Measurements from ENCODE around the gene EMSY.

DNA sequence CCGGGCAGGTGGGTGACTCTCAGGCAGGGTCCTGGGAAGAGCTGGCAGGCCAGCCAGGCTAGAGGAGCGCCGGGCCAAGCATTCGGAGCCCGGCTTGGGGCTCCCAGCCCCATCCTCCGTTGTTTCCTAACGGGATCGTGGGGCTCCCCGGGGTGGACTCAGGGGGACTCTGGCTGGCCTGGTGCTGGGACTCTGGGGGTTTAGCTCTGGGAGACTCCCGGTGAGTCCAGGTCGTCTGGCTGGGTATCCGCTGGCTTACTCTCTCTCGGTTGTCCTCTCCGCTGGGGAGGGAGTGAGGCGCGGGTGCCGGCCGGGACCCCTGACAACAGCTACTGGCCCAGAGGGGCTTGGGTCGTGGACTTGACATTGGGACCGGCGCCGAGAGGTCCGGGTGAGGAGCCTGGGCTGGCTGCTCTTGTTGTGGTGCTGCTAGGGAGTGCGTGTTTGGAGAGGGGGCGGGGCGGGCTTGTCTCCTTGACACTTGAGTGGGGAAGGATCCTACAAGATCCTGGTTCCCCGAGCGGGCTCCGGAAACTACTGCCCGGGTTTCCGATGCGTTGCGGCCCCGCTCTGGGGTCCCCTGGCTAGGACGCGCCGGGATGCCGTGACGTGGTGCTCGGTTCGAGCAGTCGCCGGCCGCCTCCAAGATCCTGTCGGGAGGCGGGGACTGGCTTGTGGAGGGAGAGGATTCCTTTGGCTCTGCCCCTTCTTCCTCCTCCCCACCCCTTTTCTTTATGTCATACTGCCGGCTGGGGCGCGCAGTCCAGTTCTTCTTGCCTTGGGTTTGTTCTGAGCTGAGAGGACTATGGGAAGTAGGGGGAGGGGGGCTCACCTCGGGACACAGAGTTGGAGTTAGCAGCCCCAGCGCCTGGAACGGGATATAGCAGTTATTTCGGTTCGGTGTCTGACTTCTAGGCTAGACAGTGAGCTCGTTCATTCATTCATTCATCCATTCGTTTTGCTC lies 585 bp downstream of the EMSY start:
- TF ChIP-seq, protein P1, sequence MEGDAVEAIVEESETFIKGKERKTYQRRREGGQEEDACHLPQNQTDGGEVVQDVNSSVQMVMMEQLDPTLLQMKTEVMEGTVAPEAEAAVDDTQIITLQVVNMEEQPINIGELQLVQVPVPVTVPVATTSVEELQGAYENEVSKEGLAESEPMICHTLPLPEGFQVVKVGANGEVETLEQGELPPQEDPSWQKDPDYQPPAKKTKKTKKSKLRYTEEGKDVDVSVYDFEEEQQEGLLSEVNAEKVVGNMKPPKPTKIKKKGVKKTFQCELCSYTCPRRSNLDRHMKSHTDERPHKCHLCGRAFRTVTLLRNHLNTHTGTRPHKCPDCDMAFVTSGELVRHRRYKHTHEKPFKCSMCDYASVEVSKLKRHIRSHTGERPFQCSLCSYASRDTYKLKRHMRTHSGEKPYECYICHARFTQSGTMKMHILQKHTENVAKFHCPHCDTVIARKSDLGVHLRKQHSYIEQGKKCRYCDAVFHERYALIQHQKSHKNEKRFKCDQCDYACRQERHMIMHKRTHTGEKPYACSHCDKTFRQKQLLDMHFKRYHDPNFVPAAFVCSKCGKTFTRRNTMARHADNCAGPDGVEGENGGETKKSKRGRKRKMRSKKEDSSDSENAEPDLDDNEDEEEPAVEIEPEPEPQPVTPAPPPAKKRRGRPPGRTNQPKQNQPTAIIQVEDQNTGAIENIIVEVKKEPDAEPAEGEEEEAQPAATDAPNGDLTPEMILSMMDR (IDR thresholded peaks at IDR 0.05) = no peak
- TF ChIP-seq EZH2 (IDR thresholded peaks at IDR 0.05; ENCODE audit: borderline replicate concordance, insufficient read depth, low read depth, low read length, poor library complexity, severe bottlenecking) = no peak
